ENCODE data around the gene PGRMC2.

PGRMC2 gene

GRCh38 chr4:128220286-128221235, 67.1 kb downstream of the PGRMC2 start:
- peak; percentile 36 for DNase-seq (ENCODE audit: low read depth)

Measured in HS-27A (cell line).